Measurements from ENCODE around the gene ITPRIP.

GRCh38 chr10:104273286-104273685 is 65.0 kb downstream of the ITPRIP start:
- TF ChIP-seq CTCF (IDR thresholded peaks at IDR 0.05) (no peak), POLR2A (IDR thresholded peaks at IDR 0.05) (no peak)

Data from gastroesophageal sphincter (tissue), 3 donors.